Tibial nerve (tissue), 4 donors: ENCODE data around the gene EYS.

ENCODE experiments used
- CTCF ChIP-seq, 5 experiments: fragments of 200-600 bp in 3 of 5; fragments of 450-650 bp in 2 of 5; sonication (generic) in 3 of 5; IDR thresholded peaks; one replicate each; pipeline ENCODE4 v1.5.1; 2016 to 2019; ENCODE audit warnings: antibody characterized with exemption in 5 of 5, mild to moderate bottlenecking in 3 of 5, moderate library complexity in 2 of 5
- EP300 ChIP-seq, 2 donors: sonication (generic); formaldehyde crosslinking; IDR thresholded peaks; one replicate each; pipeline ENCODE4 v1.6.1; 2017; ENCODE audit warnings: antibody characterized with exemption in 2 of 2, mild to moderate bottlenecking in 1 of 2
- POLR2A ChIP-seq, 2 donors: fragments of 450-650 bp; IDR thresholded peaks; one replicate each; pipeline ENCODE4 v1.6.1; 2017; ENCODE audit warnings: antibody characterized with exemption in 2 of 2, mild to moderate bottlenecking in 2 of 2, moderate library complexity in 2 of 2

- TF ChIP-seq CTCF (IDR thresholded peaks at IDR 0.05), result no peak
- TF ChIP-seq EP300 (IDR thresholded peaks at IDR 0.05), result no peak
- no peak for TF ChIP-seq POLR2A (IDR thresholded peaks at IDR 0.05)
These were observed 1660.2 kb downstream of the EYS start for GRCh38 chr6:64046746-64047208.
